Measurements from ENCODE around the gene AGAP1.

AGAP1 gene

GRCh38 chr2:235493775-235494715 is at the start of gene AGAP1:
TSS of gene AGAP1 (plus strand) at chr2:235494043.
- DNase-seq: peak; percentile 94

- DNase-seq: no peak
Measured at GRCh38 chr2:235444101-235444597, 49.7 kb upstream of the AGAP1 start.

GRCh38 chr2:235445116-235445515 is 48.7 kb upstream of the AGAP1 start:
- no peak for DNase-seq

- no peak for DNase-seq
Measured at GRCh38 chr2:235446082-235446481, 47.8 kb upstream of the AGAP1 start.

- no peak for DNase-seq
Measured at GRCh38 chr2:235447210-235447609, 46.6 kb upstream of the AGAP1 start.

GRCh38 chr2:235449568-235449967 is 44.3 kb upstream of the AGAP1 start:
- no peak for DNase-seq

- no peak for DNase-seq
Measured at GRCh38 chr2:235453605-235454151, 40.2 kb upstream of the AGAP1 start.

- DNase-seq: no peak
Measured at GRCh38 chr2:235458839-235459273, 35.0 kb upstream of the AGAP1 start.

- no peak for DNase-seq
Measured at GRCh38 chr2:235460548-235461047, 33.2 kb upstream of the AGAP1 start.

- DNase-seq: no peak
Measured at GRCh38 chr2:235461763-235462414, 32.0 kb upstream of the AGAP1 start.

- no peak for DNase-seq
Measured at GRCh38 chr2:235462415-235462790, 31.4 kb upstream of the AGAP1 start.

- no peak for DNase-seq
Measured at GRCh38 chr2:235463893-235464292, 29.9 kb upstream of the AGAP1 start.

GRCh38 chr2:235467588-235467987 is 26.3 kb upstream of the AGAP1 start:
- DNase-seq: no peak

- DNase-seq: peak; percentile 22
Measured at GRCh38 chr2:235468978-235469655, 24.7 kb upstream of the AGAP1 start.

- DNase-seq: no peak
Measured at GRCh38 chr2:235471186-235471747, 22.6 kb upstream of the AGAP1 start.

- DNase-seq: no peak
Measured at GRCh38 chr2:235472443-235472842, 21.4 kb upstream of the AGAP1 start.

GRCh38 chr2:235478609-235479008 is 15.2 kb upstream of the AGAP1 start:
- DNase-seq: no peak

- no peak for DNase-seq
Measured at GRCh38 chr2:235479604-235480003, 14.2 kb upstream of the AGAP1 start.

- no peak for DNase-seq
Measured at GRCh38 chr2:235480614-235481013, 13.2 kb upstream of the AGAP1 start.

- DNase-seq: no peak
Measured at GRCh38 chr2:235483313-235483712, 10.5 kb upstream of the AGAP1 start.

- no peak for DNase-seq
Measured at GRCh38 chr2:235485362-235485761, 8.5 kb upstream of the AGAP1 start.

- no peak for DNase-seq
Measured at GRCh38 chr2:235486729-235487128, 7.1 kb upstream of the AGAP1 start.
